GM12878 (cell line): ENCODE data around the gene RANBP17. TPM values are rescaled to one million over a fixed set of nuclear protein-coding genes. Genes with fewer than 3 reads are reported as not detected.

Experiments
- ATAC-seq: fragments of 200-7000 bp; cut with Tn5 transposase; 3 replicates; pipeline ENCODE4 v1.9.1; 2020; ENCODE audit warnings: mild to moderate bottlenecking, moderate library complexity
- BruUV-seq: library from RNA; stranded (reverse); fragments of 400-500 nt; replicated peaks from 2 replicates; lab custom pipeline; 2021; lab: Mats Ljungman, UMichigan
- CTCF ChIA-PET: fragments of 300-600 bp; sonication (Branson Sonifier 250); formaldehyde crosslinking; extraction: SDS; loops from one replicate; lab custom pipeline; 2021; ENCODE audit warnings: inconsistent platforms; lab: Yijun Ruan, JAX
- POLR2A ChIA-PET: fragments of 350-600 bp; formaldehyde crosslinking; extraction: SDS; loops from one replicate; lab custom pipeline; 2021; ENCODE audit warnings: inconsistent platforms; lab: Charles Lee
- RAD21 ChIA-PET: fragments of 300-600 bp; sonication (Branson Sonifier 250); formaldehyde crosslinking; loops from one replicate; lab custom pipeline; 2023; ENCODE audit warnings: antibody characterized with exemption; ENCODE audit not compliant: unreplicated experiment; lab: Charles Lee
- SMC1A ChIA-PET: fragments of 300-600 bp; sonication (Branson Sonifier 250); formaldehyde crosslinking; loops from one replicate; lab custom pipeline; 2023; ENCODE audit not compliant: unreplicated experiment, uncharacterized antibody; lab: Charles Lee
- DNase-seq: peaks from one replicate; pipeline ENCODE4 v3.0.0-alpha.2; 2011; ENCODE audit warnings: low read depth, low spot score
- FAIRE-seq: peaks from 3 replicates; lab custom pipeline; 2011; peaks lifted over from hg19 to GRCh38; lab: Jason Lieb, UNC
- H2AFZ ChIP-seq: 2 replicates; pipeline ENCODE4 v1.6.0; 2011; ENCODE audit warnings: low read depth, low read length, control low read depth; ENCODE audit not compliant: control insufficient read depth
- H3K27ac ChIP-seq: 2 replicates; pipeline ENCODE4 v1.5.1; 2011; ENCODE audit warnings: control low read depth; ENCODE audit not compliant: control insufficient read depth, insufficient read depth
- H3K27me3 ChIP-seq, 2 experiments: replicated peaks in 1 of 2; 2 replicates each; pipeline versions ENCODE4 v1.6.0 to v1.6.1; 2011; ENCODE audit warnings: low read length in 1 of 2; ENCODE audit not compliant: control insufficient read depth in 2 of 2, insufficient read depth in 2 of 2
- H3K36me3 ChIP-seq, 2 experiments: 2 replicates each; pipeline ENCODE4 v1.5.1; 2011; ENCODE audit warnings: low read length in 1 of 2; ENCODE audit not compliant: control insufficient read depth in 2 of 2, insufficient read depth in 2 of 2
- H3K4me1 ChIP-seq: 2 replicates; pipeline ENCODE4 v1.6.1; 2011; ENCODE audit warnings: mild to moderate bottlenecking, low read length, moderate library complexity, mixed read lengths; ENCODE audit not compliant: control insufficient read depth, insufficient read depth
- H3K4me2 ChIP-seq: 2 replicates; pipeline ENCODE4 v1.6.0; 2011; ENCODE audit warnings: control low read depth; ENCODE audit not compliant: control insufficient read depth, insufficient read depth
- H3K4me3 ChIP-seq: fragments of 200-600 bp; sonication (generic); 2 replicates; pipeline ENCODE4 v1.5.1; 2016
- H3K79me2 ChIP-seq: 2 replicates; pipeline ENCODE4 v1.6.0; 2011; ENCODE audit warnings: low read length; ENCODE audit not compliant: control insufficient read depth, insufficient read depth
- H3K9ac ChIP-seq: 2 replicates; pipeline ENCODE4 v1.8.0; 2011; ENCODE audit warnings: low read length, control low read depth, mixed read lengths; ENCODE audit not compliant: control insufficient read depth, insufficient read depth
- H3K9me3 ChIP-seq: replicated peaks from 3 replicates; pipeline ENCODE4 v1.5.1; 2011; ENCODE audit warnings: mild to moderate bottlenecking, low read length; ENCODE audit not compliant: control insufficient read depth, insufficient read depth
- H4K20me1 ChIP-seq: 2 replicates; pipeline ENCODE4 v1.6.0; 2011; ENCODE audit not compliant: control insufficient read depth, insufficient read depth
- ASH2L ChIP-seq: fragments of 300-600, 200-600 bp; sonication (generic); IDR thresholded peaks from 2 replicates; pipeline ENCODE4 v1.6.1; 2017; ENCODE audit warnings: low read depth, mild to moderate bottlenecking, borderline replicate concordance
- BACH1 ChIP-seq: fragments of 450-650 bp; IDR thresholded peaks from 2 replicates; pipeline ENCODE4 v1.6.1; 2017; ENCODE audit warnings: mild to moderate bottlenecking, borderline replicate concordance
- BCL11A ChIP-seq: IDR thresholded peaks from 2 replicates; pipeline ENCODE4 v1.6.1; 2011; ENCODE audit warnings: low read depth, low read length
- BCL3 ChIP-seq: IDR thresholded peaks from 2 replicates; pipeline ENCODE4 v1.6.1; 2011; ENCODE audit warnings: borderline replicate concordance, low read depth, mild to moderate bottlenecking, moderate library complexity, low read length; ENCODE audit not compliant: insufficient read depth, poor library complexity, severe bottlenecking
- ESRRA ChIP-seq: IDR thresholded peaks from 2 replicates; pipeline ENCODE4 v1.6.1; 2012; ENCODE audit warnings: mild to moderate bottlenecking, low read length, improper control_type of control experiment
- IRF4 ChIP-seq: IDR thresholded peaks from 2 replicates; pipeline ENCODE4 v1.6.1; 2011; ENCODE audit warnings: low read depth, low read length
- NBN ChIP-seq: fragments of 450-650 bp; IDR thresholded peaks from 2 replicates; pipeline ENCODE4 v1.6.1; 2016
- PAX5 ChIP-seq: IDR thresholded peaks from 2 replicates; pipeline ENCODE4 v1.6.1; 2011; ENCODE audit warnings: low read depth, low read length, borderline replicate concordance
- STAT3 ChIP-seq: IDR thresholded peaks from 2 replicates; pipeline ENCODE4 v1.6.1; 2011; ENCODE audit warnings: low read depth, low read length, improper control_type of control experiment
- TAF1 ChIP-seq: IDR thresholded peaks from 2 replicates; pipeline ENCODE4 v1.6.1; 2011; ENCODE audit warnings: mild to moderate bottlenecking, low read depth, low read length, borderline replicate concordance
- ZNF207 ChIP-seq: fragments of 450-650 bp; IDR thresholded peaks from 2 replicates; pipeline ENCODE4 v1.6.1; 2014; ENCODE audit warnings: antibody characterized with exemption, mild to moderate bottlenecking, borderline replicate concordance
- ZSCAN29 ChIP-seq: fragments of 450-650 bp; IDR thresholded peaks from 2 replicates; pipeline ENCODE4 v1.6.1; 2017; ENCODE audit warnings: mild to moderate bottlenecking, moderate library complexity
- in situ Hi-C: fragments of 300-500 bp; cut with MboI; formaldehyde crosslinking; loops from 9 replicates; pipeline ENCODE4 v1.14.3; 2018; ENCODE audit warnings: mixed read lengths
- intact Hi-C: fragments of 100-400 bp; cut with micrococcal nuclease; formaldehyde crosslinking; loops from one replicate; pipeline ENCODE4 v1.14.2; 2022; ENCODE audit not compliant: unreplicated experiment
- polyA plus RNA-seq, 11 experiments: library from polyadenylated mRNA; depleted of rRNA in 4 of 11; unstranded in 6 of 11; stranded (reverse) in 5 of 11; fragments of >200 nt; fragmentation: Nextera tagmentation in 4 of 11; fragmentation: Illumina TruSeq in 1 of 11; extraction: Ambion mirVana in 4 of 11; extraction: Trizol in 1 of 11; gene quantifications; 1 replicate in 1 of 11; 2 replicates in 10 of 11; pipeline versions ENCODE4 v1.2.1 to v1.2.3, GENCODE V29; 2011 to 2016; ENCODE audit warnings: inconsistent platforms in 2 of 11, missing spikeins in 2 of 11, low read depth in 1 of 11
- total RNA-seq, 4 experiments: library from RNA; depleted of rRNA in 3 of 4; stranded (reverse); fragments of >200 nt in 3 of 4; fragmentation: Illumina TruSeq in 1 of 4; extraction: Trizol in 1 of 4; gene quantifications; 2 replicates each; pipeline versions ENCODE4 v1.2.1 to v1.2.3, GENCODE V29; 2013 to 2021

RANBP17 gene
- total and polyA plus RNA-seq, 10 of the 15 experiments (the other 5 are each of a cell fraction or from before 2014, with no cell fraction given), result 0.10 TPM; not detected in 9

- ATAC-seq, result no peak
- CTCF ChIA-PET, result no interaction called here
Measured at GRCh38 chr5:170846416-170846815, 15.4 kb upstream of the RANBP17 start.

GRCh38 chr5:170846846-170847245 lies 15.0 kb upstream of the RANBP17 start:
- no peak overlapping the region for H2AFZ ChIP-seq
- SMC1A ChIA-PET, result no interaction called here
- DNase-seq, result no peak
- H3K36me3 ChIP-seq, result no peaks in the 10 kb centered on the region
- CTCF ChIA-PET, result no interaction called here
- no peak for FAIRE-seq
- H3K27me3 ChIP-seq, result no peaks in the 10 kb centered on the region
- H3K27ac ChIP-seq, result no peak overlapping the region
- BruUV-seq, result no TSS peak
- H3K4me2 ChIP-seq, result no peak overlapping the region
- no peak overlapping the region for H3K9ac ChIP-seq
- intact Hi-C loops, result no loop called here
- RAD21 ChIA-PET, result no interaction called here
- H3K9me3 ChIP-seq, result no peaks in the 10 kb centered on the region
- ATAC-seq, result no peak
- no peak for TF ChIP-seq BCL11A
- TF ChIP-seq ESRRA, result no peak
- TF ChIP-seq ZSCAN29, result no peak
- no peak for TF ChIP-seq ASH2L
- TF ChIP-seq ZNF207, result no peak
- TF ChIP-seq NBN, result no peak
- no peaks in the 10 kb centered on the region for H3K79me2 ChIP-seq
- H4K20me1 ChIP-seq, result no peaks in the 10 kb centered on the region
- POLR2A ChIA-PET, result no interaction called here
- no peaks in the 10 kb centered on the region for H3K4me1 ChIP-seq
- no peak overlapping the region for H3K4me3 ChIP-seq
- in situ Hi-C loops, result no loop called here

More at GRCh38 chr5:170846416-170846815, 15.4 kb upstream of the RANBP17 start:
- H4K20me1 ChIP-seq, result no peaks in the 10 kb centered on the region
- no peaks in the 10 kb centered on the region for H3K4me1 ChIP-seq
- no peak for TF ChIP-seq BCL3
- no peak for TF ChIP-seq STAT3
- no peak for TF ChIP-seq PAX5
- TF ChIP-seq TAF1, result no peak
- TF ChIP-seq BACH1, result no peak
- no peak for TF ChIP-seq IRF4
- no peak overlapping the region for H3K9ac ChIP-seq
- ChIA-PET POLR2A (no interaction called here), SMC1A (no interaction called here), RAD21 (no interaction called here)
- intact Hi-C loops (no loop called here), in situ Hi-C loops (no loop called here)
- no peak overlapping the region for H2AFZ ChIP-seq
- H3K36me3 ChIP-seq, result no peaks in the 10 kb centered on the region
- DNase-seq (no peak), FAIRE-seq (no peak)
- no peak overlapping the region for H3K27ac ChIP-seq
- no peaks in the 10 kb centered on the region for H3K9me3 ChIP-seq
- no peaks in the 10 kb centered on the region for H3K27me3 ChIP-seq
- H3K4me2 ChIP-seq, result no peak overlapping the region
- H3K4me3 ChIP-seq, result no peak overlapping the region
- no peaks in the 10 kb centered on the region for H3K79me2 ChIP-seq
- BruUV-seq, result no TSS peak
